GM12891 (cell line): ENCODE results near the gene MAST2.

Experiments used
- PAX5 ChIP-seq: IDR thresholded peaks from 2 replicates; pipeline ENCODE4 v1.6.1; 2011; ENCODE audit warnings: low read length, moderate library complexity, mild to moderate bottlenecking; ENCODE audit not compliant: insufficient read depth, severe bottlenecking
- POLR2A ChIP-seq: IDR thresholded peaks from 2 replicates; pipeline ENCODE4 v1.6.1; 2011; ENCODE audit warnings: low read depth, low read length, control low read depth
- POLR2AphosphoS5 ChIP-seq: IDR thresholded peaks from 2 replicates; pipeline ENCODE4 v1.6.1; 2011; ENCODE audit warnings: low read depth, low read length, control low read depth
- POU2F2 ChIP-seq: IDR thresholded peaks from 2 replicates; pipeline ENCODE4 v1.6.1; 2011; ENCODE audit warnings: low read depth, mild to moderate bottlenecking, control low read depth, low read length, moderate library complexity
- SPI1 ChIP-seq: IDR thresholded peaks from 2 replicates; pipeline ENCODE4 v1.6.1; 2011; ENCODE audit warnings: low read depth, low read length, control low read depth
- TAF1 ChIP-seq: IDR thresholded peaks from 2 replicates; pipeline ENCODE4 v1.6.1; 2011; ENCODE audit warnings: low read depth, low read length, control low read depth

DNA sequence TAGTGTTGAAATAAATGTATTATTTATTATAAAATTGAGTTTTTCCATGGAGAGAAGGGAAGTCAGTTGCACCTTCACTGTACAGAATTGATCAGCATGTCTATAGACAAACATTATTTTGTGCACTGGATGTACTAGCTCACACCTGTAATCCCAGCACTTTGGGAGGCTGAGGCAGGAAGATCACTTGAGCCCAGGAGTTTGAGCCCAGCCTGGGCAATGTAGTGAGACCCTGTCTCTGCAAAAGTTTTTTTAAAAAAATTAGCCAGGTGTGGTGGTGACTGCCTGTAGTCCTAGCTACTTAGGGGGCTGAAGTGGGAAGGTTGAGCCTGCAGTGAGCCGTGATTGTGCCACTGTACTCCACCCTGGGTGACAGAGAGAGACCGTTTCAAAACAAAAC, 87.7 kb downstream of the MAST2 start:
- TF ChIP-seq POLR2A (no peak), SPI1 (no peak), POLR2AphosphoS5 (no peak), TAF1 (no peak), POU2F2 (no peak), PAX5 (no peak)
